ENCODE measurements around the gene ABTB2.
"Not testable (repeated sequence)": the region's sequence is repeated elsewhere in the genome, so short reads cannot be mapped to it uniquely, and the experiment has no call there.

- TF ChIP-seq EZH2phosphoT487 (IDR thresholded peaks at IDR 0.05; ENCODE audit: insufficient read depth, low read depth); EZH2 (IDR thresholded peaks at IDR 0.05; ENCODE audit: insufficient read depth, poor library complexity, severe bottlenecking): not testable (repeated sequence)
These were observed 111.3 kb downstream of the ABTB2 start for GRCh38 chr11:34246511-34246910.

Data from GM23248 (cell line).